GM19238 (cell line): ENCODE measurements around the gene TLR7.

Experiments
- DNase-seq: peaks from one replicate; pipeline ENCODE4 v3.0.0; 2011; ENCODE audit warnings: low spot score; ENCODE audit not compliant: insufficient read length

TLR7 gene

DNA sequence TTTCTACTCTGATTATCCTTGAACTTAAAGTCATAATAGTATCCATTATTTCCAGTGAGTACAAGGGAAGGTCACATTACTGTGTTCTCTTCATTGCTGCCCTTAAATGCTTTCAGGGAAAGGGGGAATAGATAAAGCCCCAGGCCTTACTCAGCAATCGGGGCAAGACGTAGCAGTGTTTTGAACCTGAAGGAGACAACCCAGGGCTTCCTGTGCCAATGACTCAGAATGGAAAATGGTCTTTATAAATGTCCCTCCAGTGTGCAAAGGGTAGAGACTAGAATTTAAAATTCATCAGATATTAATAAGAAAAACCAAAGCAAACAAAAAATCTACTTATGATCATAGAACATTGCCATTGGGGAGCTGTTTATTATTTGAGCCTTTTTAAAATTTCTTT lies 63.3 kb downstream of the TLR7 start:
- DNase-seq, result no peak

DNA sequence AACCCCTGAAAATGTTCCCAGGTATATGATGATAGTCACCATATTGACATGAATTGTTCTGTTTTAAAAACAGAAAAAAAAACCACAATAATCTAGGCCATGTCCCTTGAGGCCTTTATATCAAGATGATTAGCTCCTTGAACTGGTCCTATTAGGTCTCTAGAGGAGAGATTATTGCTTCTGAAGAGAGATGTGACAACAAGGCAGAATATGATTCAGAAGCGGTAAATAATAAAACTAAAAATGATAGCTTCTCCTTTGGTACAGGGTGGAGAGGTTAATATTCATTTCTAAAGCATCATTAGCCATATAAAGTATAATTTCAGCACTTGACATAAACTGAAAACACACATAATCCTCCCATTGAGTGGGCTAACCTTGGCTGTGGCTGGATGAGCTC lies 65.4 kb downstream of the TLR7 start:
- DNase-seq, result no peak

DNA sequence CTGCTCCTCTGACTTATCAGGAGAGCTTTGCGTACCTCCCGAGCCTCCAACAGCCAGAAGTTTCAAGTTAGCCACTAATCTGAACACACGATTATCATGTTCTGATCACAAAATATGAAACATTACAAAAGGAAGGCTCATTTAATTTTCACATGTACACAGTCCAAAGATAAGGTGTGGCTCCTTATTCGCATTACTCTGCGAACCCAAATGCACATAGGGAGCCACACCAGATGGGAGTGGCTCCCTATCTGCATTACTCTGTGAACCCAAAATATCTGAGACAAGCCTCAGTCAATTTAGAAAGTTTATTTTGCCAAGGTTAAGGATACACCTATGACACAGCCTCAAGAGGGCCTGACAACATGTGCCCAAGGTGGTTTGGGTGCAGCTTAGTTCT lies 68.0 kb downstream of the TLR7 start:
- no peak for DNase-seq

DNA sequence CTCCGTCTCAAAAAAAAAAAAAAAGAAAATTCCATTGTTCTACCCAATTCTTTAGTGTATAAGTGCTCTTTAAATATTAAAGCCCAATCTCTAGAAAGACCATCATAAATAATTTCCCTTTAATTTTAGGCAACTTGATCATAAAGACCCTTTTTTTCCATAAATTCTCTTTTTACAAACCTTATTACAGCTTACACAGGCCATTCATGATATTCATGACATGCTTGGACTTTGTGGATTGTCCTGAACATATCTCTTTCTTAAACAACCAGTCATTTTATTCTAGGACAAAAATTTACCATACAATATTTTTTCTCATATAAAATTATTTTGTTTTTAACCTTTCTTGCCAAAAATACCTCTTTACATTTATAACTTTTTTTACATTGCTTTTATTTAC lies 70.1 kb downstream of the TLR7 start:
- DNase-seq, result no peak
